Activated CD8-positive, alpha-beta memory T cell treated with anti-CD3 and anti-CD28 coated beads, Interleukin-2, amount 50 U/mL, for 1 hour (primary cell): Measurements from ENCODE around the gene UQCRQ.

Experiments
- DNase-seq: peaks from one replicate; pipeline ENCODE4 v3.0.0-alpha.2; 2020; ENCODE audit errors: extremely low read depth

UQCRQ gene

GRCh38 chr5:132870801-132871200 lies 4.4 kb downstream of the UQCRQ start:
- no peak for DNase-seq

- no peak for DNase-seq
Measured at GRCh38 chr5:132871459-132872284, 5.2 kb downstream of the UQCRQ start.

- no peak for DNase-seq
Measured at GRCh38 chr5:132872788-132873118, 6.3 kb downstream of the UQCRQ start.

DNA sequence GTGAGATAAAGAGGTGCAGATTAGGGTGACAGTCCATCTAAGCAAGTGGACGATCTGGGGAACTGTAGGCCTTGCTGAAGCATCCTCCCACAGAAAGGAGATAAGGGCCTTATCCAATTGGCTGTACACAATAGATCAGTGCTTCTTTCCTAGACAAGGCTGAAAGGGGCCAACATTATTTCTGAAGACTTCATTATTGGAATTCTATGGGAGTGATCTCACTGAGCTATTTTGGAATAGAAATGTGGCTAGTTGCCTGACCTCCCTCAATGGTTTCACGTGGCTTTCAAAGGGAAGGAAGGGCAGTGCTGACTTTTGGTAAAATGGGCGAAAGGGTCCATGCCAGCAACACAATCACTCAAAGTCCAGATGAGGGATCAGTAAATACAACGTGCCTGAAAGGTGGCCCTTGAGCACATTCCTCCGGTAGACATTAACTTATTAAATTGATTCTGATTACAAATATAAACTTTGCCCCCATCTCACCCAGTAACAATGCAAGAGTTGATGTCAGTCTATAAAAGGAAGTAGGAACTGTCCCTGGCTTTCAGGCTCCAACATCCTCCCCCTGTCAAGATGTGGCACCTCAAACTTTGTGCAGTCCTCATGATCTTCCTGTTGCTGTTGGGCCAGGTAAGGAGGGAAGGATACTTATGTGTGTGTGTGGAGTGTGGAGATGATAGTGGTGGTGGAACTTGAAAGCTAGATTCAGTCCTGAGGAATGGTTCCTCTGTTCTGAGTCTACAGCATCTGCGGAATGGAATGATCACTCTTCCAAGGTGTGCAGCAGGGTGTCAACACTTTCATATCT lies 6.9 kb downstream of the UQCRQ start, which contains the start of gene LEAP2:
TSS of gene LEAP2 (plus strand) at position 550 of the 811 bp plus-strand sequence. CDS start at position 577, 27 bp downstream.
- DNase-seq = no peak

DNA sequence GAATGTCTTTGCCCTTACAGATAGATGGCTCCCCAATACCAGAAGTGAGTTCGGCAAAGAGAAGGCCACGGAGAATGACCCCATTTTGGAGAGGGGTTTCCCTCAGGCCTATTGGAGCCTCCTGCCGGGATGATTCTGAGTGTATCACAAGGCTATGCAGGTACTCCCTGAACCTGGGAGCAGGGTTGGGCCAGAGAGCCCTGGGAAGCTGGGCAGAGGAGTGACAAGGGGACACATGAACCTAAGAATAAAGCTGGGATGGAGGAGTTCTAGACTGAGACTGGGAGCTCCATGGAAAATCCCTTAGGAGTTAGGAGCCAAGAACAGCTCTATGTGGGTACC lies 7.5 kb downstream of the UQCRQ start:
- no peak for DNase-seq

GRCh38 chr5:132876020-132876759 lies 9.7 kb downstream of the UQCRQ start:
- no peak for DNase-seq

DNA sequence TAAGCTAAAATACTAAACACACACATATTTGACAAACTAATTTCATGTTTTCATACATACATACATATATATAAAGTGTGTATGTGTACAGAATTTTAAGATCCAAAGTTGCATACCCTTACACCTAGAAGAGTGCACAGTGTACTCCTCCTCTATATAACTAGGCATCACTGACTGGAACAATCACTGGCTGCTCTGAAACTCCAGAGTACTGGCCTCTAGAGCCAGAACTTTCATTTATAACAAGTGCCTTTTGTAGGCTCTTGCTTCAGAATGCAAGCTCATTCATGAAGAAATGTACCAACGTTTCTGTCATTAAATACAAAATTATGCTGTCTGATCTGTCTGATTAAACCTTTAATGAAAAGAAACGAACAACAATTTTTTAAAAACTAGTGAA lies 11.0 kb downstream of the UQCRQ start:
- DNase-seq = no peak

DNA sequence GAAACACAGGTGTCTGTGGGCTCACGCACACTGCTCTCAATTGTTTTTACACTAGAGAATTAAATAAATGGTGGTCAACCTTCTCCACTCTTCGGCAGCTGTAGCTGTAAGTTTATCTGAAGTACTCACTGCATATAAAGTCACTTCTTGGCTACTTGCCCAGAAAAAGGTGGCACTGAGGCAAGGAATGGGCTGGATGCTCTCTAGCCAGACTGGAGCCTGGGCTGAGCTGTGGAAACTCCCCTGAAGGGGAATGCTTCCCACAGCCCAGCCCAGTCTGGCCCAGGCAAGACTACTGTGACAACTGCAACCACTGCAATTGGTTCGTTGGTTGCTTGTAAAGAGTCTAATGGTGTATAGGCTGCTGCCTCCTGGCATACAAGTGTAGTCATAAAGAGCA lies 11.5 kb downstream of the UQCRQ start:
- DNase-seq = no peak

DNA sequence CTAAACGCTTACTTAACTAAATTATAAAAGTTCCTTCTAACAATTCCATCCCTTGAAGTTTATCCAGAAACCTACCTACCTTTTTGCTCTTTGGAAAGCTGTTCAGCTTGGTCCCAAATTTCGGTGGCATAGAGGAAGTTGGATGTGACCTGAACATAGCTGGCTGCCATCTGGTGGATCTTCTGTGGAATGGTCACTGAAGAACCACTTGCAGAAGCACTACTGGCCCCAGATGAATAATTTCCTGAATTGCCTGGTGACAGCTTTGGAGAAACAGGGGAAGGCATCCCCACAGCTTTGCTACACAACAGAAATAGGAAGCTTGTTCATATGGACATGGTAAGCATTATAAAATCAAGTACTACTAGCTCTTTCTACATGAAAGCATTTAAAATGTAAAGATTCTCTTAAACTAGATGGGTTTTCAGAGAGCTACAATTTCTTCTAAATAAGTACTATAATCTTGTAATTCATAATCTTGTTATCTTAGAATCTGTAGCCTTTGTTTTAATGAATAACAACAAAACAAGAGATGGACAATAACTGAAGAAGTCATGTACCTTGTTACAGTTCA lies 16.9 kb downstream of the UQCRQ start:
- no peak for DNase-seq

DNA sequence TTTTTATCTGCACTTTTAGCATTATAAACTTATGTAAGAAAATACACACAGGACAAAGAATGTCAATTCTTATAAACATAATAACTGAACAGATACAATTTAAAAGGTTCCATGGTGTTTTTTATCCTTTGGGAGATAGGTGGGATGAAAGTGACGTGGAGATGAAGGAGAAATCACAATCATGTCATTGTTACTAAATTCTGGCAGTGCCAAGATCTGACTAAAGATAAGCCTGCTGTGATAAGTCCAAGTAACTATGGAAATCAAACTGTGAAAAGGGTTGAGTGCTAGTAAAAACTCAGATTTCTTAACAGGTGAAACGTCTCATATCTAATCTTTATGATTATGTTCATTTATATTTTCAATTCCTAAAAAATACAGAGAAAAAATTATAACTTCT lies 18.1 kb downstream of the UQCRQ start:
- no peak for DNase-seq

GRCh38 chr5:132886064-132886823 lies 19.8 kb downstream of the UQCRQ start:
- no peak for DNase-seq

DNA sequence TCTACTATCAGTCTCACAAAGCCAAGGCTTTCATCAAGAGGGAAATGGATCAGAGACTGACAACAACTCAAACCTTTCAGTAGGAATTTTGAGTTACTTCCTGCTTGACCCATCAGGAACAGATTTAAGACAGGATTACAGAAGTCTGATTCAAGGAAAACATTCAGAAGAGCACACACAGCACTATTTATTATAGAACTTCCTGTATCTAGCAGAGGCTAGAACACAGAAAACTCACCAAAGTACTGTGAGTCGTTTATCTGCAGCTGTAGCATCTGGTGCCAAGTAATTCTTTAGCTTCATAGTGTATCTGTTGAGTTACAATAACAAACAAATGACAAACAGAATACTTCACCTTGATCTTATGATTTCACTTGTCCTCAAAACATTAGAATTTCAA lies 20.8 kb downstream of the UQCRQ start:
- no peak for DNase-seq

DNA sequence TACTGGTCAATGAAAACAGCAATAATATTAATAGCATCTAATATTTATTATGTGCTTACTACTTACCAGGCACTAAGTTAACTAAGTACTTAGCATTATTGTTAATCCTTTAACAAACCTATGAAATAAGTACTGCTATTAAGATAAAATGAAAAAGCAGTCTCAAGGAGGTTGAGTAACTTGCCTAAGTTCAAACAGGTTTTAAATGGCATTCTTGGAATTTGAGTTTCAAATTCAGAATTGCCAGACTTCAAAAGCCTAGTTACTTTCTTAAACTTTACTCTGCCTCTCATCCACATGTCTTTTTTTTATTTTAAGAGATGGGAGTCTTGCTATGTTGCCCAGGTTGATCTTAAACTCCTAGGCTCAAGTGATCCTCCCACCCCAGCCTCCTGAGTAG lies 23.1 kb downstream of the UQCRQ start:
- no peak for DNase-seq

DNA sequence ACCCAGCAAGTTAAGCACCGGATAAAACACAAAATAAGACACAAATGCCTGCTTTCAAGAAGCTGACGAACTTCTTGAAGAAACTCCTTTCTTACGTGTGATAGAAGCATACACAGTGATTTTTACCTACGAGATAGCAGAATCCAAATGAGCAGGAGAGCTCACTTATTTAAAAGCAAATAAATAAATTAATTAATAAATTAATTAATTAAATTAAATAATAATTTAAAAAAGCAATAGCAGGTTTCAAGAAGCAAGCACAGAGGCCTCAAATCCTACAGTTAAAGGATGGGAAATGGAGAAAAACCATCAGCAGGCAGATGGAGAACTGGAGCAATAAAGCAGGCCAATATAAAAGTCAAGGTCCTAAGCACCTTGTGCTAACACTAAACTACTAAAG lies 24.4 kb downstream of the UQCRQ start:
- no peak for DNase-seq

DNA sequence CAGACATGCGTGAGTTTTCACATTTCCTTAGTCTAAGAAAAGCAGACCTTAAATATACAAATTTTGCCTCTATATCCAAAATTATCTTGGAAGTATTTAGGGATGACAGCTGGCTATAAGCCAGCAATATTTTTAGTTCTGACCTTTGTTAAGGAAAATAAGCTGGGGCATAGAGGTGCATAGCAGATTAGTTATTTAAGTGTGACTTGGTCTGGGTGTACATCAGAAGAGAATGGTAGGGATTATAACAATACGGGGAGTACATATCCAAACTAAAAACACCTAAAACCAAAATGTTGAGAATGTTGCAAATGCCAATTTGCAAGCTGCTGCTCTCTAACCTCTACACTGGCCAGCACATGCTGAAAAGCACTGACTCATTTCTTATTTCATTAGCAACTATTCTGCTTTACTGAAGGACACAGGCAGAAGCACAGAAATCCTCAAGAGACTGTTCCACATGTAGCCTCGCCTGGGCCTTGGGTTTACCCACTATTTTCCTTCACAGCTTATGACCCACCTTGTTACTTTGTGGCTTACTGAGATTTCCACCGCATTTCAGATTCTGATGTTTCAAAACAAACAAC lies 29.4 kb downstream of the UQCRQ start:
- no peak for DNase-seq

DNA sequence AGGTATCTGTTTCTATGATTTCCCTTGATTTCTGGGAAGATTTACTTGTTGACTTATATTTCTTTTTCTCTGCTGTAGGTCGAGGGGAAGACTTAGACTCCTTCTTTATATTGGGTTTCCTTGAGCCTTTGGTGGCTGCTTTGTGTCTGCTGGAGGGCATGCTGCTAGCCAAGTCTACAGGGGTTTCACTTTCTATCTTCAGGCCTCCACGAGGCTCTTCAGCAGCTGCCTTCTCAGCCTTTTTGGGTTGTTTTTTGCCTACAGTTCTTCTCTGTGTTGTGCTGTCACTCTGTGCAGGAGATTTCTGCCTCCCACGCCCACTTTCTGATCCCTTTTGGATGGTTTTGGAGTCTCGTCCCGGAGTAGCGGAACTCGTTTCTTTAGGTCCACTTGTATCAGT lies 30.2 kb downstream of the UQCRQ start:
- DNase-seq = no peak

GRCh38 chr5:132898094-132898493 lies 31.7 kb downstream of the UQCRQ start:
- DNase-seq = no peak

DNA sequence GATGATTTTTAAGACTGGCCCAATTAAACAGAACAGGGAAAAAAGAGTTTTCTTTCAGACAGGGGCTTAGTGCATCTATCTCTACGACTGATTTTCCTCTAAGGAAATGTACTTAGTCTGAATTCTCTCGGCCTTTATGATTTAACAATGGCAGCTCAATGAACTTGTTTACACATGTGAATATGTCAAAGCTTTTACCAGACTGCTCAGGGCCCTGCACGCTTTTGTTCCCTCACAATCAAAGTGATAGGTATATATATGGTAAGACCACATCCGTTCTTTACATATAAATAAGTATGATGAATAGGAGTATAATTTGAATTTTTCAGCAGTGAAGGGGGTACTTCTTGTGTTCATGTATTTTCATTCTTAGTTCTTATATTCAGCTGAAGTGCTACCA lies 34.6 kb downstream of the UQCRQ start:
- DNase-seq = no peak

GRCh38 chr5:132901730-132902129 lies 35.3 kb downstream of the UQCRQ start:
- DNase-seq = no peak

GRCh38 chr5:132905938-132906337 lies 39.5 kb downstream of the UQCRQ start:
- no peak for DNase-seq

GRCh38 chr5:132907161-132907560 lies 40.7 kb downstream of the UQCRQ start:
- DNase-seq = no peak
